ENCODE data around the gene AAK1. TPM values are rescaled to one million over a fixed set of nuclear protein-coding genes. Genes with fewer than 3 reads are reported as not detected.

The AAK1 gene
- total and polyA plus RNA-seq, 4 experiments from 2014 or later: 27.6 to 225 (median 175) TPM

- H3K36me3 Mint-ChIP-seq: peaks cover 58 to 75% of the 10 kb centered on the region in 2 donors
- H3K36me3 ChIP-seq (ENCODE audit: insufficient read depth, low read length): peaks cover 30% of the 10 kb centered on the region
Observed at GRCh38 chr2:69489793-69490192, 153.7 kb downstream of the AAK1 start.

GRCh38 chr2:69483696-69484095 is 159.8 kb downstream of the AAK1 start:
- no peaks in the 10 kb centered on the region for H3K9me3 Mint-ChIP-seq
- peak overlapping the region in 5 of 7 donors; percentile 28 to 68 (median 57) for H3K27ac Mint-ChIP-seq
- no peak overlapping the region for H3K4me3 Mint-ChIP-seq
- intact Hi-C loops (cut with micrococcal nuclease): no loop called here
- peaks cover 20 to 33% (median 23%) of the 10 kb centered on the region in 4 donors for H3K4me1 Mint-ChIP-seq
- peaks cover 55 to 71% of the 10 kb centered on the region in 2 donors for H3K36me3 Mint-ChIP-seq
- Histone ChIP-seq H3K27ac (ENCODE audit: low read depth, low read length) (no peak overlapping the region), H3K27me3 (ENCODE audit: insufficient read depth, low read length) (no peaks in the 10 kb centered on the region), H3K4me3 (ENCODE audit: low read length in 2 of 2) (no peak overlapping the region), H3K9me3 (ENCODE audit: control insufficient read depth in 1 of 2, low read length in 2 of 2) (no peaks in the 10 kb centered on the region), H3K36me3 (ENCODE audit: insufficient read depth, low read length) (peaks cover 21% of the 10 kb centered on the region), H3K4me1 (ENCODE audit: insufficient read depth, low read length) (peaks cover 5% of the 10 kb centered on the region)
- H3K27me3 Mint-ChIP-seq: no peaks in the 10 kb centered on the region
- CTCF ChIA-PET (ENCODE audit: partially characterized antibody): no interaction called here
- DNase-seq: no peak
- POLR2A ChIA-PET (ENCODE audit: partially characterized antibody): interaction anchor here (0.6 kb wide), 1 partner anchor 168 kb away, joined by 3 read pairs; no protein-coding TSS in a partner anchor

More at GRCh38 chr2:69489793-69490192, 153.7 kb downstream of the AAK1 start:
- Mint-ChIP-seq H3K4me1 (peaks cover 10 to 29% (median 19%) of the 10 kb centered on the region in 4 donors), H3K27ac (peak overlapping the region in 3 of 7 donors; percentile 6 to 54 (median 10)), H3K27me3 (no peaks in the 10 kb centered on the region), H3K9me3 (peaks cover 0 to 5% (median 0%) of the 10 kb centered on the region in 8 donors), H3K4me3 (no peak overlapping the region)
- H3K27ac ChIP-seq (ENCODE audit: low read depth, low read length): no peak overlapping the region
- CTCF ChIA-PET (ENCODE audit: partially characterized antibody): no interaction called here
- peaks cover 15% of the 10 kb centered on the region for H3K4me1 ChIP-seq (ENCODE audit: insufficient read depth, low read length)
- POLR2A ChIA-PET (ENCODE audit: partially characterized antibody): no interaction called here
- no peaks in the 10 kb centered on the region for H3K9me3 ChIP-seq (ENCODE audit: control insufficient read depth in 1 of 2, low read length in 2 of 2)
- no peak for DNase-seq
- H3K4me3 ChIP-seq (ENCODE audit: low read length in 2 of 2): no peak overlapping the region
- intact Hi-C loops (cut with micrococcal nuclease): no loop called here
- H3K27me3 ChIP-seq (ENCODE audit: insufficient read depth, low read length): no peaks in the 10 kb centered on the region

- Mint-ChIP-seq H3K27ac (peak overlapping the region in 6 of 7 donors; percentile 28 to 68 (median 53)), H3K36me3 (peaks cover 52 to 70% of the 10 kb centered on the region in 2 donors)
- CTCF ChIA-PET (ENCODE audit: partially characterized antibody): no interaction called here
Observed at GRCh38 chr2:69483024-69483423, 160.5 kb downstream of the AAK1 start.

GRCh38 chr2:69482471-69482870 is 161.1 kb downstream of the AAK1 start:
- Histone ChIP-seq H3K27ac (ENCODE audit: low read depth, low read length) (no peak overlapping the region), H3K9me3 (ENCODE audit: control insufficient read depth in 1 of 2, low read length in 2 of 2) (no peaks in the 10 kb centered on the region), H3K4me3 (ENCODE audit: low read length in 2 of 2) (no peak overlapping the region), H3K36me3 (ENCODE audit: insufficient read depth, low read length) (peaks cover 21% of the 10 kb centered on the region), H3K27me3 (ENCODE audit: insufficient read depth, low read length) (no peaks in the 10 kb centered on the region), H3K4me1 (ENCODE audit: insufficient read depth, low read length) (peaks cover 9% of the 10 kb centered on the region)
- DNase-seq: no peak
- no peaks in the 10 kb centered on the region for H3K27me3 Mint-ChIP-seq
- H3K4me1 Mint-ChIP-seq: peaks cover 20 to 43% (median 31%) of the 10 kb centered on the region in 4 donors
- H3K27ac Mint-ChIP-seq: peak overlapping the region in 6 of 7 donors; percentile 0 to 79 (median 20)
- intact Hi-C loops (cut with micrococcal nuclease): no loop called here
- H3K9me3 Mint-ChIP-seq: no peaks in the 10 kb centered on the region
- CTCF ChIA-PET (ENCODE audit: partially characterized antibody): interaction anchor here (0.8 kb wide), 1 partner anchor 84 kb away, joined by 3 read pairs; no protein-coding TSS in a partner anchor
- H3K36me3 Mint-ChIP-seq: peaks cover 55 to 75% of the 10 kb centered on the region in 2 donors
- POLR2A ChIA-PET (ENCODE audit: partially characterized antibody): no interaction called here
- no peak overlapping the region for H3K4me3 Mint-ChIP-seq

More at GRCh38 chr2:69483024-69483423, 160.5 kb downstream of the AAK1 start:
- H3K4me1 ChIP-seq (ENCODE audit: insufficient read depth, low read length): peaks cover 5% of the 10 kb centered on the region
- DNase-seq: no peak
- intact Hi-C loops (cut with micrococcal nuclease): no loop called here
- Mint-ChIP-seq H3K27me3 (no peaks in the 10 kb centered on the region), H3K4me1 (peaks cover 18 to 37% (median 27%) of the 10 kb centered on the region in 4 donors), H3K9me3 (no peaks in the 10 kb centered on the region), H3K4me3 (peak overlapping the region in 1 of 8 donors; percentile 25)
- no peaks in the 10 kb centered on the region for H3K27me3 ChIP-seq (ENCODE audit: insufficient read depth, low read length)
- POLR2A ChIA-PET (ENCODE audit: partially characterized antibody): interaction anchor here (0.6 kb wide), 1 partner anchor 169 kb away, joined by 3 read pairs; no protein-coding TSS in a partner anchor
- H3K36me3 ChIP-seq (ENCODE audit: insufficient read depth, low read length): peaks cover 21% of the 10 kb centered on the region
- no peaks in the 10 kb centered on the region for H3K9me3 ChIP-seq (ENCODE audit: control insufficient read depth in 1 of 2, low read length in 2 of 2)
- no peak overlapping the region for H3K4me3 ChIP-seq (ENCODE audit: low read length in 2 of 2)
- H3K27ac ChIP-seq (ENCODE audit: low read depth, low read length): no peak overlapping the region

- H3K4me3 Mint-ChIP-seq: no peak overlapping the region
- no peaks in the 10 kb centered on the region for H3K27me3 Mint-ChIP-seq
- ChIA-PET POLR2A (ENCODE audit: partially characterized antibody) (no interaction called here), CTCF (ENCODE audit: partially characterized antibody) (interaction anchor here (0.8 kb wide), 1 partner anchor 85 kb away, joined by 3 read pairs; no protein-coding TSS in a partner anchor)
- peaks cover 15% of the 10 kb centered on the region for H3K4me1 ChIP-seq (ENCODE audit: insufficient read depth, low read length)
- peak overlapping the region in 4 of 7 donors; percentile 3 to 41 (median 31) for H3K27ac Mint-ChIP-seq
- DNase-seq: no peak
- no peak overlapping the region for H3K4me3 ChIP-seq (ENCODE audit: low read length in 2 of 2)
- H3K9me3 ChIP-seq (ENCODE audit: control insufficient read depth in 1 of 2, low read length in 2 of 2): no peaks in the 10 kb centered on the region
- H3K9me3 Mint-ChIP-seq: no peaks in the 10 kb centered on the region
- H3K36me3 Mint-ChIP-seq: peaks cover 51 to 76% of the 10 kb centered on the region in 2 donors
- H3K36me3 ChIP-seq (ENCODE audit: insufficient read depth, low read length): peaks cover 12% of the 10 kb centered on the region
- H3K27ac ChIP-seq (ENCODE audit: low read depth, low read length): no peak overlapping the region
- no peaks in the 10 kb centered on the region for H3K27me3 ChIP-seq (ENCODE audit: insufficient read depth, low read length)
- peaks cover 28 to 50% (median 42%) of the 10 kb centered on the region in 4 donors for H3K4me1 Mint-ChIP-seq
- intact Hi-C loops (cut with micrococcal nuclease): no loop called here
Observed at GRCh38 chr2:69481421-69481820, 162.1 kb downstream of the AAK1 start.

GRCh38 chr2:69477627-69478026 is 165.9 kb downstream of the AAK1 start:
- intact Hi-C loops (cut with micrococcal nuclease): loop anchor here (5.0 kb wide), 1 partner anchor 40 kb away; the partner anchor contains the start of gene NFU1
- H3K27ac ChIP-seq (ENCODE audit: low read depth, low read length): no peak overlapping the region

GRCh38 chr2:69474688-69475087 is 168.9 kb downstream of the AAK1 start:
- H3K27me3 Mint-ChIP-seq: no peaks in the 10 kb centered on the region
- Histone ChIP-seq H3K27me3 (ENCODE audit: insufficient read depth, low read length) (no peaks in the 10 kb centered on the region), H3K9me3 (ENCODE audit: control insufficient read depth in 1 of 2, low read length in 2 of 2) (no peaks in the 10 kb centered on the region), H3K36me3 (ENCODE audit: insufficient read depth, low read length) (peaks cover 5% of the 10 kb centered on the region), H3K4me1 (ENCODE audit: insufficient read depth, low read length) (peaks cover 22% of the 10 kb centered on the region), H3K27ac (ENCODE audit: low read depth, low read length) (no peak overlapping the region), H3K4me3 (ENCODE audit: low read length in 2 of 2) (no peak overlapping the region)
- intact Hi-C loops (cut with micrococcal nuclease): loop anchor here (5.0 kb wide), 1 partner anchor 37 kb away; the partner anchor contains the start of gene NFU1
- peak overlapping the region in 2 of 7 donors; percentile 4 to 54 for H3K27ac Mint-ChIP-seq
- H3K4me1 Mint-ChIP-seq: peaks cover 19 to 50% (median 33%) of the 10 kb centered on the region in 4 donors
- no peak for DNase-seq
- no peak overlapping the region for H3K4me3 Mint-ChIP-seq
- CTCF ChIA-PET (ENCODE audit: partially characterized antibody): no interaction called here
- POLR2A ChIA-PET (ENCODE audit: partially characterized antibody): no interaction called here
- peaks cover 32 to 75% of the 10 kb centered on the region in 2 donors for H3K36me3 Mint-ChIP-seq
- peaks cover 0 to 2% (median 0%) of the 10 kb centered on the region in 8 donors for H3K9me3 Mint-ChIP-seq

More at GRCh38 chr2:69477627-69478026, 165.9 kb downstream of the AAK1 start:
- Histone ChIP-seq H3K4me1 (ENCODE audit: insufficient read depth, low read length) (peaks cover 22% of the 10 kb centered on the region), H3K27me3 (ENCODE audit: insufficient read depth, low read length) (no peaks in the 10 kb centered on the region), H3K9me3 (ENCODE audit: control insufficient read depth in 1 of 2, low read length in 2 of 2) (no peaks in the 10 kb centered on the region), H3K36me3 (ENCODE audit: insufficient read depth, low read length) (peaks cover 12% of the 10 kb centered on the region), H3K4me3 (ENCODE audit: low read length in 2 of 2) (no peak overlapping the region)
- ChIA-PET CTCF (ENCODE audit: partially characterized antibody) (no interaction called here), POLR2A (ENCODE audit: partially characterized antibody) (no interaction called here)
- peaks cover 0 to 2% (median 0%) of the 10 kb centered on the region in 8 donors for H3K9me3 Mint-ChIP-seq
- peak overlapping the region; percentile 2 to 69 (median 56) for H3K27ac Mint-ChIP-seq
- H3K4me1 Mint-ChIP-seq: peaks cover 22 to 45% (median 35%) of the 10 kb centered on the region in 4 donors
- peak overlapping the region in 1 of 8 donors; percentile 10 for H3K4me3 Mint-ChIP-seq
- no peak for DNase-seq
- H3K27me3 Mint-ChIP-seq: no peaks in the 10 kb centered on the region
- peaks cover 47 to 80% of the 10 kb centered on the region in 2 donors for H3K36me3 Mint-ChIP-seq
